HCT116 (cell line): ENCODE measurements around the gene CCBE1. TPM values are rescaled to one million over a fixed set of nuclear protein-coding genes. Genes with fewer than 3 reads are reported as not detected.

ENCODE experiments used
- ATAC-seq: fragments of 200-7000 bp; cut with Tn5 transposase; 2 replicates; pipeline ENCODE4 v1.9.1; 2020; ENCODE audit warnings: mild to moderate bottlenecking, moderate library complexity
- BruUV-seq: library from RNA; stranded (reverse); fragments of 400-500 nt; replicated peaks from 2 replicates; lab custom pipeline; 2021; lab: Mats Ljungman, UMichigan
- CTCF ChIA-PET: fragments of 300-600 bp; sonication (Branson Sonifier 250); formaldehyde crosslinking; loops from one replicate; lab custom pipeline; 2021; ENCODE audit warnings: antibody characterized with exemption; lab: Charles Lee
- POLR2A ChIA-PET: fragments of 300-600, 350-600 bp; sonication (Branson Sonifier 250); formaldehyde crosslinking; loops from one replicate; lab custom pipeline; 2021; ENCODE audit warnings: antibody characterized with exemption; lab: Charles Lee
- RAD21 ChIA-PET, 2 experiments: fragments of 300-600 bp; sonication (Branson Sonifier 250); formaldehyde crosslinking; loops; one replicate each; lab custom pipeline; 2023; ENCODE audit warnings: low total read pairs in 2 of 2; ENCODE audit not compliant: uncharacterized antibody in 2 of 2, unreplicated experiment in 2 of 2, low non-redundant PET in 1 of 2; lab: Charles Lee
- DNase-seq: peaks from one replicate; pipeline ENCODE4 v3.0.0-alpha.2; 2010; ENCODE audit warnings: low read depth, low spot score
- H2AFZ ChIP-seq: fragments of 200-600 bp; shearing (Covaris generic), sonication (generic); 2 replicates; pipeline ENCODE4 v1.6.1; 2017; ENCODE audit warnings: low read depth, mixed run types, mixed read lengths, antibody characterized with exemption, low read length; ENCODE audit not compliant: poor library complexity, severe bottlenecking
- H3K27ac ChIP-seq: 2 replicates; pipeline ENCODE4 v1.5.1; 2012; ENCODE audit warnings: low read depth, low read length
- H3K27me3 ChIP-seq: fragments of 200-600 bp; sonication (generic); 2 replicates; pipeline ENCODE4 v1.6.1; 2016; ENCODE audit warnings: mixed run types, low read length, mixed read lengths; ENCODE audit not compliant: insufficient read depth
- H3K36me3 ChIP-seq, 2 experiments: fragments of 200-500 bp in 1 of 2; fragments of 200-600 bp in 1 of 2; sonication (Bioruptor generic) in 1 of 2; sonication (generic) in 1 of 2; 2 replicates each; pipeline versions ENCODE4 v1.5.1 to v1.6.1; 2014 to 2016; ENCODE audit warnings: low read length in 2 of 2, inconsistent platforms in 1 of 2, mixed read lengths in 1 of 2, mixed run types in 1 of 2; ENCODE audit not compliant: insufficient read depth in 2 of 2, control insufficient read depth in 1 of 2
- H3K4me1 ChIP-seq, 2 experiments: fragments of 200-600 bp in 1 of 2; sonication (generic) in 1 of 2; 2 replicates each; pipeline versions ENCODE4 v1.5.1 to v1.6.1; 2012 to 2017; ENCODE audit warnings: low read length in 2 of 2, inconsistent platforms in 1 of 2, mild to moderate bottlenecking in 1 of 2, mixed read lengths in 1 of 2, mixed run types in 1 of 2, moderate library complexity in 1 of 2; ENCODE audit not compliant: insufficient read depth in 2 of 2, control insufficient read depth in 1 of 2
- H3K4me2 ChIP-seq: fragments of 200-600 bp; sonication (generic); 2 replicates; pipeline ENCODE4 v1.6.1; 2017; ENCODE audit warnings: mixed run types, low read length, mixed read lengths
- H3K4me3 ChIP-seq, 2 experiments: fragments of 200-600 bp in 1 of 2; sonication (generic) in 1 of 2; replicated peaks in 1 of 2; 2 replicates each; pipeline ENCODE4 v1.5.1; 2011 to 2016; ENCODE audit warnings: low read length in 2 of 2, control low read depth in 1 of 2, low read depth in 1 of 2, mild to moderate bottlenecking in 1 of 2, mixed read lengths in 1 of 2, mixed run types in 1 of 2
- H3K79me2 ChIP-seq: fragments of 200-600 bp; sonication (generic); 2 replicates; pipeline ENCODE4 v1.6.1; 2017; ENCODE audit warnings: mild to moderate bottlenecking, mixed run types, low read length, moderate library complexity, mixed read lengths; ENCODE audit not compliant: insufficient read depth
- H3K9ac ChIP-seq: fragments of 200-600 bp; sonication (generic); 2 replicates; pipeline ENCODE4 v1.6.1; 2016; ENCODE audit warnings: low read length, mixed read lengths
- H3K9me2 ChIP-seq: fragments of 200-600 bp; sonication (generic), shearing (Covaris generic); 2 replicates; pipeline ENCODE4 v1.6.1; 2017; ENCODE audit warnings: mixed run types, mild to moderate bottlenecking, moderate library complexity; ENCODE audit not compliant: insufficient read depth
- H3K9me3 ChIP-seq, 2 experiments: fragments of 200-500 bp in 1 of 2; fragments of 200-600 bp in 1 of 2; sonication (Bioruptor generic) in 1 of 2; sonication (generic) in 1 of 2; 2 replicates each; pipeline ENCODE4 v1.6.1; 2014 to 2017; ENCODE audit warnings: low read length in 2 of 2, mixed read lengths in 2 of 2, inconsistent platforms in 1 of 2, low read depth in 1 of 2, mild to moderate bottlenecking in 1 of 2, mixed run types in 1 of 2, moderate library complexity in 1 of 2; ENCODE audit not compliant: control insufficient read depth in 1 of 2, insufficient read depth in 1 of 2
- H4K20me1 ChIP-seq: fragments of 200-600 bp; sonication (generic), shearing (Covaris generic); 2 replicates; pipeline ENCODE4 v1.6.1; 2017; ENCODE audit warnings: mixed run types, mild to moderate bottlenecking, moderate library complexity; ENCODE audit not compliant: insufficient read depth
- ATF3 ChIP-seq: IDR thresholded peaks from 2 replicates; pipeline ENCODE4 v1.6.1; 2012
- CBX3 ChIP-seq: IDR thresholded peaks from 2 replicates; pipeline ENCODE4 v1.6.1; 2012; ENCODE audit warnings: low read depth
- CTCF ChIP-seq, 3 experiments: fragments of 200-600 bp in 1 of 3; sonication (generic) in 1 of 3; IDR thresholded peaks in 2 of 3; conservative IDR thresholded peaks in 1 of 3; 2 replicates each; pipeline ENCODE4 v1.5.1; 2012 to 2017; ENCODE audit warnings: low read depth in 2 of 3, low read length in 2 of 3, antibody characterized with exemption in 1 of 3, borderline replicate concordance in 1 of 3, control low read depth in 1 of 3, mild to moderate bottlenecking in 1 of 3, mixed read lengths in 1 of 3, mixed run types in 1 of 3, moderate library complexity in 1 of 3; ENCODE audit not compliant: insufficient read depth in 1 of 3
- EGR1 ChIP-seq: IDR thresholded peaks from 2 replicates; pipeline ENCODE4 v1.6.1; 2012; ENCODE audit warnings: low read depth
- ELF1 ChIP-seq: IDR thresholded peaks from 2 replicates; pipeline ENCODE4 v1.6.1; 2012; ENCODE audit warnings: low read depth, borderline replicate concordance
- EZH2 ChIP-seq: fragments of 200-600 bp; sonication (generic); IDR thresholded peaks from 2 replicates; pipeline ENCODE4 v1.6.1; 2017; ENCODE audit warnings: antibody characterized with exemption, mixed run types
- FOSL1 ChIP-seq: IDR thresholded peaks from 2 replicates; pipeline ENCODE4 v1.6.1; 2012; ENCODE audit warnings: low read depth
- JUND ChIP-seq: IDR thresholded peaks from 2 replicates; pipeline ENCODE4 v1.6.1; 2012
- POLR2A ChIP-seq: IDR thresholded peaks from 2 replicates; pipeline ENCODE4 v1.7.0; 2011; ENCODE audit warnings: borderline replicate concordance; ENCODE audit not compliant: insufficient read depth, insufficient read length; ENCODE audit errors: extremely low read depth
- POLR2AphosphoS5 ChIP-seq: IDR thresholded peaks from 2 replicates; pipeline ENCODE4 v1.6.1; 2011; ENCODE audit warnings: mild to moderate bottlenecking, low read depth, low read length, moderate library complexity
- SP1 ChIP-seq: IDR thresholded peaks from 2 replicates; pipeline ENCODE4 v1.6.1; 2012; ENCODE audit warnings: low read depth
- SRF ChIP-seq: IDR thresholded peaks from 2 replicates; pipeline ENCODE4 v1.6.1; 2012; ENCODE audit warnings: low read depth
- YY1 ChIP-seq: IDR thresholded peaks from 2 replicates; pipeline ENCODE4 v1.6.1; 2011; ENCODE audit warnings: low read length, low read depth, moderate library complexity, mild to moderate bottlenecking; ENCODE audit not compliant: insufficient replicate concordance; ENCODE audit errors: extremely low read depth
- ZNF274 ChIP-seq: fragments of 200-500 bp; sonication (Bioruptor generic); IDR thresholded peaks from 2 replicates; pipeline ENCODE4 v1.6.1; 2014; ENCODE audit warnings: mild to moderate bottlenecking, low read depth, low read length, inconsistent platforms
- intact Hi-C: fragments of 100-400 bp; cut with micrococcal nuclease; formaldehyde crosslinking; loops from 2 replicates; pipeline ENCODE4 v1.10.0; 2022
- total RNA-seq: library from RNA; stranded (reverse); gene quantifications from one replicate; pipeline ENCODE4 v1.2.1, GENCODE V29; 2021; ENCODE audit not compliant: unreplicated experiment
- TF ChIP-seq, protein P1 (sequence below): IDR thresholded peaks from 2 replicates; pipeline ENCODE4 v1.6.1; 2012; ENCODE audit warnings: low read depth

CCBE1 gene
- total RNA-seq, 1 experiment from 2014 or later = 0.84 TPM

GRCh38 chr18:59675346-59675745 lies 21.9 kb downstream of the CCBE1 start:
- no peak overlapping the region for H3K4me2 ChIP-seq
- no peaks in the 10 kb centered on the region for H3K36me3 ChIP-seq
- H3K4me3 ChIP-seq = no peak overlapping the region
- no peaks in the 10 kb centered on the region for H4K20me1 ChIP-seq
- TF ChIP-seq CBX3 (no peak), SRF (no peak), FOSL1 (no peak), POLR2A (no peak), JUND (no peak), ATF3 (no peak), POLR2AphosphoS5 (no peak), EGR1 (no peak), EZH2 (no peak), YY1 (no peak), CTCF (IDR thresholded peaks at IDR 0.05 in 2 of 3, conservative IDR thresholded peaks at IDR 0.05 in 1 of 3; ENCODE audit: borderline replicate concordance in 1 of 3, insufficient read depth in 1 of 3, low read depth in 2 of 3, low read length in 2 of 3) (no peak), ZNF274 (no peak), SP1 (no peak), ELF1 (no peak)
- TF ChIP-seq, protein P1, sequence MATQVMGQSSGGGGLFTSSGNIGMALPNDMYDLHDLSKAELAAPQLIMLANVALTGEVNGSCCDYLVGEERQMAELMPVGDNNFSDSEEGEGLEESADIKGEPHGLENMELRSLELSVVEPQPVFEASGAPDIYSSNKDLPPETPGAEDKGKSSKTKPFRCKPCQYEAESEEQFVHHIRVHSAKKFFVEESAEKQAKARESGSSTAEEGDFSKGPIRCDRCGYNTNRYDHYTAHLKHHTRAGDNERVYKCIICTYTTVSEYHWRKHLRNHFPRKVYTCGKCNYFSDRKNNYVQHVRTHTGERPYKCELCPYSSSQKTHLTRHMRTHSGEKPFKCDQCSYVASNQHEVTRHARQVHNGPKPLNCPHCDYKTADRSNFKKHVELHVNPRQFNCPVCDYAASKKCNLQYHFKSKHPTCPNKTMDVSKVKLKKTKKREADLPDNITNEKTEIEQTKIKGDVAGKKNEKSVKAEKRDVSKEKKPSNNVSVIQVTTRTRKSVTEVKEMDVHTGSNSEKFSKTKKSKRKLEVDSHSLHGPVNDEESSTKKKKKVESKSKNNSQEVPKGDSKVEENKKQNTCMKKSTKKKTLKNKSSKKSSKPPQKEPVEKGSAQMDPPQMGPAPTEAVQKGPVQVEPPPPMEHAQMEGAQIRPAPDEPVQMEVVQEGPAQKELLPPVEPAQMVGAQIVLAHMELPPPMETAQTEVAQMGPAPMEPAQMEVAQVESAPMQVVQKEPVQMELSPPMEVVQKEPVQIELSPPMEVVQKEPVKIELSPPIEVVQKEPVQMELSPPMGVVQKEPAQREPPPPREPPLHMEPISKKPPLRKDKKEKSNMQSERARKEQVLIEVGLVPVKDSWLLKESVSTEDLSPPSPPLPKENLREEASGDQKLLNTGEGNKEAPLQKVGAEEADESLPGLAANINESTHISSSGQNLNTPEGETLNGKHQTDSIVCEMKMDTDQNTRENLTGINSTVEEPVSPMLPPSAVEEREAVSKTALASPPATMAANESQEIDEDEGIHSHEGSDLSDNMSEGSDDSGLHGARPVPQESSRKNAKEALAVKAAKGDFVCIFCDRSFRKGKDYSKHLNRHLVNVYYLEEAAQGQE = no peak
- ChIA-PET CTCF (interaction anchor here (1.0 kb wide), 1 partner anchor 22 kb away, joined by 3 read pairs; the partner anchor contains the start of gene CCBE1), POLR2A (no interaction called here), RAD21 (no interaction called here)
- intact Hi-C loops = no loop called here
- no peaks in the 10 kb centered on the region for H3K79me2 ChIP-seq
- H2AFZ ChIP-seq = no peak overlapping the region
- H3K9me2 ChIP-seq = no peaks in the 10 kb centered on the region
- DNase-seq (no peak), ATAC-seq (no peak)
- no peak overlapping the region for H3K27ac ChIP-seq
- H3K9ac ChIP-seq = no peak overlapping the region
- H3K27me3 ChIP-seq = peaks cover 10% of the 10 kb centered on the region
- H3K4me1 ChIP-seq = no peaks in the 10 kb centered on the region
- BruUV-seq = no TSS peak
- no peaks in the 10 kb centered on the region for H3K9me3 ChIP-seq
